ENCODE measurements around the gene LRRC42.

DNA sequence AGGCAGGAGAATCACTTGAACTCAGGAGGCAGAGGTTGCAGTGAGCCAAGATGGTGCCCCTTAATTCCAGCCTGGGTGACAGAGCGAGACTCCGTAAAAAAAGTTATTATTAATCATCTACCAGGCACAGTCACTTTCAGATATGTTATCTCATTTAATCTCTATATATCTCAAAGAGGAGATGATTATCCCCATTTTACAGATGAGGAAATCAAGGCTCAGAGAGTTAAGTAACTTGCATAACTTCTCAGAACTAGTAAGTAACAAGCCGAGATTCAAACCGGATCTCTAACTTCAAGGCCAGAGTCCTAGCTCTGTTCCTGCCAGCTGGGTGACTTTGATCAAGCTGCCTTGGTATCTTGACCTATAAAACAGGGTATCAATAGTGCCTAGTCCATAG lies 34.7 kb upstream of the LRRC42 start:
- TF ChIP-seq, protein P1, sequence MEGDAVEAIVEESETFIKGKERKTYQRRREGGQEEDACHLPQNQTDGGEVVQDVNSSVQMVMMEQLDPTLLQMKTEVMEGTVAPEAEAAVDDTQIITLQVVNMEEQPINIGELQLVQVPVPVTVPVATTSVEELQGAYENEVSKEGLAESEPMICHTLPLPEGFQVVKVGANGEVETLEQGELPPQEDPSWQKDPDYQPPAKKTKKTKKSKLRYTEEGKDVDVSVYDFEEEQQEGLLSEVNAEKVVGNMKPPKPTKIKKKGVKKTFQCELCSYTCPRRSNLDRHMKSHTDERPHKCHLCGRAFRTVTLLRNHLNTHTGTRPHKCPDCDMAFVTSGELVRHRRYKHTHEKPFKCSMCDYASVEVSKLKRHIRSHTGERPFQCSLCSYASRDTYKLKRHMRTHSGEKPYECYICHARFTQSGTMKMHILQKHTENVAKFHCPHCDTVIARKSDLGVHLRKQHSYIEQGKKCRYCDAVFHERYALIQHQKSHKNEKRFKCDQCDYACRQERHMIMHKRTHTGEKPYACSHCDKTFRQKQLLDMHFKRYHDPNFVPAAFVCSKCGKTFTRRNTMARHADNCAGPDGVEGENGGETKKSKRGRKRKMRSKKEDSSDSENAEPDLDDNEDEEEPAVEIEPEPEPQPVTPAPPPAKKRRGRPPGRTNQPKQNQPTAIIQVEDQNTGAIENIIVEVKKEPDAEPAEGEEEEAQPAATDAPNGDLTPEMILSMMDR (IDR thresholded peaks at IDR 0.05): no peak
- TF ChIP-seq POLR2A (IDR thresholded peaks at IDR 0.05): no peak
- TF ChIP-seq EP300 (IDR thresholded peaks at IDR 0.05): no peak
- no peak for TF ChIP-seq POLR2AphosphoS5 (IDR thresholded peaks at IDR 0.05)

Measured in sigmoid colon (tissue), 4 donors.